ENCODE data around the gene ANKRD33.

Gene ANKRD33

GRCh38 chr12:51887476-51888315, at the start of gene ANKRD33:
Gene ANKRD33, plus strand, starts transcription at chr12:51888103. Its CDS starts 84 bp downstream, at chr12:51888187.
- no peak for TF ChIP-seq CTCF (IDR thresholded peaks at IDR 0.05; ENCODE audit: extremely low read depth, missing control alignments)
- no peak for DNase-seq (ENCODE audit: low spot score)

- TF ChIP-seq CTCF (IDR thresholded peaks at IDR 0.05; ENCODE audit: extremely low read depth, missing control alignments) = no peak
- DNase-seq (ENCODE audit: low spot score) = no peak
These were observed 49.1 kb upstream of the ANKRD33 start for GRCh38 chr12:51838762-51839161.

- no peak for DNase-seq (ENCODE audit: low spot score)
- no peak for TF ChIP-seq CTCF (IDR thresholded peaks at IDR 0.05; ENCODE audit: extremely low read depth, missing control alignments)
These were observed 48.5 kb upstream of the ANKRD33 start for GRCh38 chr12:51839310-51839947.

GRCh38 chr12:51840966-51841365, 46.9 kb upstream of the ANKRD33 start:
- no peak for TF ChIP-seq CTCF (IDR thresholded peaks at IDR 0.05; ENCODE audit: extremely low read depth, missing control alignments)
- DNase-seq (ENCODE audit: low spot score) = no peak

- no peak for TF ChIP-seq CTCF (IDR thresholded peaks at IDR 0.05; ENCODE audit: extremely low read depth, missing control alignments)
- DNase-seq (ENCODE audit: low spot score) = no peak
These were observed 46.2 kb upstream of the ANKRD33 start for GRCh38 chr12:51841727-51842126.

- no peak for TF ChIP-seq CTCF (IDR thresholded peaks at IDR 0.05; ENCODE audit: extremely low read depth, missing control alignments)
These were observed 43.0 kb upstream of the ANKRD33 start for GRCh38 chr12:51844854-51845253.

GRCh38 chr12:51845482-51845881, 42.4 kb upstream of the ANKRD33 start:
- no peak for DNase-seq (ENCODE audit: low spot score)
- TF ChIP-seq CTCF (IDR thresholded peaks at IDR 0.05; ENCODE audit: extremely low read depth, missing control alignments) = no peak

More at GRCh38 chr12:51844854-51845253, 43.0 kb upstream of the ANKRD33 start:
- no peak for DNase-seq (ENCODE audit: low spot score)

Measured in GM20000 (cell line).